Activated naive CD4-positive, alpha-beta T cell treated with Interleukin-2 at 50 U/mL for 16 hours (primary cell): ENCODE measurements around the gene FNDC11.

Experiments used
- DNase-seq: peaks from one replicate; pipeline ENCODE4 v3.0.0-alpha.2; 2020

The FNDC11 gene

DNA sequence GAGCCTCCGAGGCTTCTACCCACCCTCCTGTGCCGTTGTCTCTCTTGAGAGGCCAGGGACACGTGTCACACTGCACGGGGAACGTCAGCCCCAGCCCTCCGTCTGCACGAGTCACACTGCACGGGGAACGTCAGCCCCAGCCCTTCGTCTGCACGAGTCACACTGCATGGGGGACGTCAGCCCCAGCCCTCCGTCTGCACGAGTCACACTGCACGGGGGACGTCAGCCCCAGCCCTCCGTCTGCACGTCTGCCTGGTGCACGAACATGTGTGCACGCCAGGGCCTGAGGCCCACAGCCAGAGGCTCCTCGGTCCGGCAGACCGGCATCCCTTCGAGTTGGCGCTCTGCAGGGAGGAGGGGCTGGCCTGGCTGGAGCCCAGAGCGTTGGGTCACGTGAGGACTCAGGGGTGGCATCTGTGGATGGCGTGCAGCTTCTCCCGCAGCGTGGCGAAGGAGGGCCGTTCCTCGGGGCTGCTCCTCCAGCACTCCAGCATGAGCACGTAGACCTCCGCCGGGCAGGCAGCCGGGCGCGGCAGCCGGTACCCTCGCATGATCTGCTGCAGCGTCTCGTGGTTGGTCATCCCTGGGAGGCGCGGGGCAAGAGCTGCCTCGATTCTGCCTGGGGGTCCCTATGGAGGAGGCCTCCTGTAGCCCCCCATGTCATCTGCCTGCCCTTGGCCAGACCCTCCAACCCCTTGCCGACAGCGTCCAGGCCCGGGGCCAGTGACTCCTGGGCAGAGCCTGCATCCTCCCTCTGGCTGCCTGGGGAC lies 13.4 kb upstream of the FNDC11 start:
- no peak for DNase-seq

- no peak for DNase-seq
Observed at GRCh38 chr20:63541371-63541770, 12.6 kb upstream of the FNDC11 start.

- no peak for DNase-seq
Observed at GRCh38 chr20:63542031-63542559, 11.9 kb upstream of the FNDC11 start.

GRCh38 chr20:63542696-63543095 lies 11.3 kb upstream of the FNDC11 start:
- DNase-seq, result no peak

DNA sequence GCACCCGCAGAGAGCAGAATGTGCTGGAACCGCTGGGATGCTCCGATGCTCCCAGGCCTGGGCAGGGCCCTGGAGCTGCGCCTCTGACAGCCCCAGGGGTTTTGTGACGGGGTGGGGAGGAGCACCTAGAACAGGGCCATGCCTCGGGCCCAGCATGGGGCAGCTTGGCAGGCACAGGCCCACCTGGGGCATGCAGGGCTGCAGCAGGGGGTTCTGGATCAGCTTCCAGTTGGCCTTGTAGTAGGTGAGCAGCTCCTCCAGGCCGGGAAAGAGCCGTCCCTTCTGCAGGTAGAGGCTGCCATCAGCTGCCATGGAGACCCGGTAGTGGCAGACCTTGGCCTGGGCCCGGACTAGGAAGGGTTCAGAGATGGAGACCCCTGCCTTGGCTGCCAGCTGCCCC lies 10.8 kb upstream of the FNDC11 start:
- no peak for DNase-seq

DNA sequence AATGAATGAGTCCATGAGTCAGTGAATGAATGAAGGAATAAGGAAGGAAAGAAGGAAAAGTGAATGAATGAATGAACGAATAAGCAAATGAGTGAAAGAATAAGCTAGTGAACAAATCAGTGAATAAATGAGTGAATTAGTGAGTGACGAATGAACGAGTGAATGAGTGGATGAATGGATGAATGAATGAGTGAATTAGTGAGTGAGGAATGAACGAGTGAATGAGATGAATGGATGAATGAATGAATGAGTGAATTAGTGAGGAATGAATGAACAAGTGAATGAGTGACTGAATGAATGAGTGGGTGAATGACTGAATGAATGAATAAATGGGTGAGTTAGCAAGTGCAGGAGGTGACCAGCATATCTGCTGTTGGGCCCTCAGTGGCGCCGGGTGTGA lies 10.2 kb upstream of the FNDC11 start:
- DNase-seq, result no peak

DNA sequence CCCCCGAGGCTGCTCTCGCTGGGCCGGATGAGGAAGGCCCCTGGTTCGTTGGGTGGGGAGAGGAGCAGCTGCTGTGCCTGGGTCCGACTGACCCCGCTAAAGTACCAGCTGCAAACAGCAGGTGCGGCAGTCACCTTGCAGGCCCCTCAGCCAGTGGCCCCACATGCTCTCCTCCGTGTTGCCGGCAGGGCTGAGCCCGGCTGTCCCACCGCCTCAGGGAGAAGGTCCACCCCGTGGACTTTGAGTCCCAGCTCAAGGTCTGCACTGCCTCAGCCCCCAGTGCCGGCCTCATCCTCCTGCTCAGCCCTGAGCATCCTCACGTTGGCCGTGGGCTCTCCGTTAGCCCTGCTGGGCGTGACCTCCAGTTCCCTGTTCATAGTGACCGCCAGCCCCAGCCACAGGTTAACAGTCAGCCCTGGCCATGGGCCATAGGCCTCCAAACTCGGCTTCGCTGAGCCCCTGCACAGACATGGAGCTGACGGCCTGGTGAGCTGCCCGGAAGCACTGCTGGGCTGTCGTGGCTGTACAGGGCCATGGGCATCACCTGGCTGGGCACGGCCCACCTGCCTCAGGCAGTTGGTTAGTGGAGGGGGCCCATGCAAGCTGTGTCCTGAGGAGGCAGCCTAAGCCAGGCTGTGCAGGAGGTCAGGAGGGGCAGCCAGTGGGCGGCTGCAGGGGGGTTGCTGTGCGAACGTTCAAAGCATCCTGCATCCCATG lies 9.6 kb upstream of the FNDC11 start:
- DNase-seq, result no peak

GRCh38 chr20:63544958-63545516 lies 8.9 kb upstream of the FNDC11 start:
- DNase-seq, result no peak

DNA sequence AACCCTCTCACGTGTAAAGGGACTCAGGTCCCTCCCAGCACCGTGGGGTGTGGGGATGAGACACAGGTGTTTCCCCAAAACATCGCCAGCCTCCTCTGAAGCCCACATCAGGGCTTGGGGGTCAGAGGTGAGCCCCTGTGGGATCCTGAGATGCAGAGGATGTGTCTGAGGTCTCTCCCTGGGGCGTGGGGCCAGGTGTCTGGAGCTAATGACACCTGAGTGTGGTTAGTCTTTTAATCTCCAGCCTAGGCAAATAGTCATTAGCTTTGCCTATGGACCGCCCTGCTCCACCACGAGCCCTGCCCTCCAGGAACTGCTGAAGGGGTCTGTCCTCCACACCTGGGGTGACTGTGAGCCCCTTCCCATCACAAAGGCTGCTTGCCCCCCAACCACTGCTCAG lies 8.1 kb upstream of the FNDC11 start:
- no peak for DNase-seq

DNA sequence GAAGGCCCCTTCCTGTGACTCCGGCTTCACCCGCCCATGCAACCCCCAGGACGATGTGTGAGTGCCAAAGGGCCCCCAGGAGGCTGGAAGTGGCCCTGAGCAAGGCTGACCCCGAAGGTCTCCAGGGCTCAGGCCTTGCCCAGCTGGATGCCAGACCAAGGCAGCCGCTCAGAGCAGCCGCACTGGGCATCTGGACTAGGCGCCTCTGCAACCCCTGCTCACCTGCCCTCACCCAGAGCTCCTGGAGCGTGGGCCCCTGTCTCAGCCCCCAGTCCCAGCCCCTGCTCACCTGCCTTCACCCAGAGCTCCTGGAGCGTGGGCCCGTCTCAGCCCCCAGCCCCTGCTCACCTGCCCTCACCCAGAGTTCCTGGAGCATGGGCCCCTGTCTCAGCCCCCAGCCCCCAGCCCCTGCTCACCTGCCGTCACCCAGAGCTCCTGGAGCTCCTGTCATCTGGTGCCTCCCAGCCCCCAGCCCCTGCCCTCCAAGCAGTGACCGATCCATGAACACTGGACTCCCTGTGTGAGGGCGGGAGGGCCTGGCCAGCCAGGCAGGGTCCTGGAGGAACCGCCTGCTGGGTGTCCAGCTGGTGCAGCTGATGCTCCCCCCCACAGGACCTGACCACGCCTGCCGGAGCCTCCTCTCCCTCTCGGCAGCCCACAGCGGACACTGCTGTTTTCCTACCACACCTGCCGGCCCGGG lies 7.6 kb upstream of the FNDC11 start:
- no peak for DNase-seq

DNA sequence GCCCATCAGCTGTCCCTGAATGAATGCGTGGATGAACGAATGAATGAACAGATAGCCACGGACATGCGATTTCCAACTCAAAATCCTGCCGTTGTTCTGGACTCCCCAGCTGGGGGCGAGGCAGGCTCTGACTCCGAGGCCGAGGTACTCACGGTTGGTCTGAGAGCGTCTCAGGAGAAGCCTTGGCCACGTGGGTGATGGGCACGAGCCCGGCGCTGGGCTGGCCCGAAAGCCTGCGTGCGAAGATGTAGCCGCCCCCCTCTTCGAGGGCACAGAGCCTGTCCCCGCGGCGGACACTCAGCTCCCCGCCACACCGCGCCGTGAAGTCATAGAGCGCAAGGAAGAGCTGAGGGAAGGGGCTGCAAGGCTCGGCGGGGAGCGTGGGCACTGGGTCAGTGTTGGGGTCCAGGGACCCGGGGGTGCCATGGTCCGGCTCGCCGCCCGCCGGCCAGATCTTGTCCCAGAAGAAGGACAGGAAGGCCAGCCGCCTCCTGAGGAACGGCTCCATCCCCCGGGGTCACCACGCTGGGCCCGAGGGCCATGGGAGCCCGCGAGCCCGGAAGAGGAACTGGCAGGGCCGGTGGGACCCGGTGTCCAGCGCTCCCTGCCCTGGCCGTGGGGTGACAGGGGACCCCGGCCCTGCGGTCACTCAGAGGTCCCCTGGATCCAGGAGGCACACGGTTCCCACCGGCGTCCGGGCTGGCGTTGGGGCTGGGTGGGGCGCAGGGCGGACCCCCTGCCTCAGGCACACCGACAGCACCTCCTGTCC lies 6.8 kb upstream of the FNDC11 start:
- no peak for DNase-seq

DNA sequence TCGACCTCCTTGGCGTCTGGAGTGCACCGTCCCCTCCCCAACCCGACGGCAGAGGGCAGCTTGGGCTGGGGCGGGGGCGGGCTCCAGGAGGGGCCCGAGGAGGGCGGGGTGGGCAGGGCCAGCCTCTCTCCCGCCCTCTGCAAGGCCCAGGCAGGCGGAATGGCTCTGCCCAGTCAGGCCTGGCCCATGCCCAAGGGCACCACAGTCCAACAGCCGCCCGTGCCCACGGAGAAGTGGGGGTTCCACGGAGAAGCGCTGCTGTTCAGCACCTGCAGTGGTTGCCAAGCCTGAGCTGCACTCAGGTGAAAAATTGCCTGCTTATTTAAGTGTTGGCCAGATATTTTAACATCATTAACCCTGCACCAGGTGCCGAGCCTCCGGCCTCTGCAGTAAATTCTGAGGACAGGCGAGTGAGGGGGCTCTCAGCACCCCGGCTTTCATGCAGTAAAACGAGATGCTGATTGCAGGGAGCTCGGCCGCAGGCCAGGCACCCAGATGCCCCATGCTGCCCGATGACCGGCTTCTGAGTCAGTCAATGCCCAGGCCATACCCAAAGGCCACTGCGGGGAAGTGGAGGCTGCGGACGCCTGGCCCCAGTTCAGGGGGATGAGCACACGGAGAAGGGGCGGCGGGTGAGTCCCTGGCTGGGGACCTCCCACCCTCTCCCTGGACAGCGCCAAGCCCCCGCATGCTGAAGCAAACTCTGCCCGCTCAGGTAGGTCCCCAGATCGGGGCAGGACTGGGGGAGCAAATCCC lies 6.1 kb upstream of the FNDC11 start, which contains the start of gene SRMS:
Gene SRMS (minus strand): TSS at position 25 of the 756 bp plus-strand sequence. CDS start 286 bp downstream, outside the sequence.
- no peak for DNase-seq

GRCh38 chr20:63548542-63548941 lies 5.4 kb upstream of the FNDC11 start:
- DNase-seq, result no peak

GRCh38 chr20:63549019-63549418 lies 4.9 kb upstream of the FNDC11 start:
- DNase-seq, result no peak

DNA sequence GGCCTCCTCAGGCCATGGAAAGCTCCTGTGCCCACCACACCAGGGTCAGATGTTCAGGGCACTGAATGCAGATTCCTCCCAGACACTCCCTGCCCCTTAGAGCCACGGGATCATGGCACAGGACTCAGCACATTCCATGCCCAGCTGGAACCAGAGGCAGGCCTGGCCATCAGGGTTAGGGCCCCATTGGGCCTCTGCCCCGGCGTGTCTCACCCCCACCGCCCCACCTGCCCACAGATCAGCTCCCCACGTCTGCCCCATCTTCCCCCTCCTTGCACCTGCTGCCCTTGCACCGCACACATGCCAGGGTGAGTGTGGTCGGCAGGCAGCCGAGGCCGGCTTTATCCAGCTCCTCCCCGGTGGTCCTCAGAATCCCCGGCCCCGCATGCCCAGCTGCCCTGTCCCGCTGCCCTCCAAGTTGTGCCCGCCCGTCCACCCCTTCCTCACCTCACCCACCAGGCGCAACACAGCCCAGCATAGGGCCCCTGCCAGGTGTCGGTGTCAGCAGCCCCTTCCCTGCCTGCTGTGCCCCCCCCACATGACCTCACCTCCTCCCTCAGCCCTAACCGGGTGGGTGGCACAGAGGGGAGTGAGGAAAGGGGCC lies 4.2 kb upstream of the FNDC11 start:
- DNase-seq, result no peak

- no peak for DNase-seq
Observed at GRCh38 chr20:63551068-63551467, 2.9 kb upstream of the FNDC11 start.

GRCh38 chr20:63552481-63553249 lies 1.3 kb upstream of the FNDC11 start:
- DNase-seq, result peak; percentile 38

DNA sequence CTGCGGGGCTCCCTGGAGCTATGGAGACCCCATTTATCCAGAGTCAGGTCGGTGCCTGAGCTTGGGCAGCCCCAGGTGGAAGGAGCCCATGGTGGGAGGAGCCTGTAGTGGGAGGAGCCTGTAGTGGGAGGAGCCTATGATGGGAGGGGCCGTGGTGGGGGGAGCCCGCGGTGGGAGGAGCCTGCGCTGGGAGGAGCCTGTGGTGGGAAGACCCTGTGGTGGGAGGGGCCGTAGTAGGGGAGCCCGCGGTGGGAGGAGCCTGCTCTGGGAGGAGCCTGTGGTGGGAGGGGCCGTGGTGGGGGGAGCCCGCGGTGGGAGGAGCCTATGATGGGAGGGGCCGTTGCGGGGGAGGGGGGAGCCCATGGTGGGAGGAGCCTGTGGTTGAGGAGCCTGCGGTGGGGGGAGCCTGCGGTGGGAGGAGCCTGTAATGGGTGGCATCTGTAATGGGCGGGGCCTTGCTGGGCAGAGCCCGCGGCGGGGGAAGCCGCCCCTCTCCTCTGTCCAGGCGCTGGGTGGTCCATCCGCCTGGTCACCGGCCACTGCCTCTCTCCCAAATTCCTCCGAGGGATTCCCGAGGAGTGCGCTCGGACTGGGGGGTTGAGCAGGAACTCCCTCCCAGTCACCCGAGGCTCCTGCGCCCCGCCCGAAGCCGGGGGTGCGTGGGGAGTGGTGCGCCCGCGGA lies 567 bp upstream of the FNDC11 start:
- peak; percentile 88 for DNase-seq

DNA sequence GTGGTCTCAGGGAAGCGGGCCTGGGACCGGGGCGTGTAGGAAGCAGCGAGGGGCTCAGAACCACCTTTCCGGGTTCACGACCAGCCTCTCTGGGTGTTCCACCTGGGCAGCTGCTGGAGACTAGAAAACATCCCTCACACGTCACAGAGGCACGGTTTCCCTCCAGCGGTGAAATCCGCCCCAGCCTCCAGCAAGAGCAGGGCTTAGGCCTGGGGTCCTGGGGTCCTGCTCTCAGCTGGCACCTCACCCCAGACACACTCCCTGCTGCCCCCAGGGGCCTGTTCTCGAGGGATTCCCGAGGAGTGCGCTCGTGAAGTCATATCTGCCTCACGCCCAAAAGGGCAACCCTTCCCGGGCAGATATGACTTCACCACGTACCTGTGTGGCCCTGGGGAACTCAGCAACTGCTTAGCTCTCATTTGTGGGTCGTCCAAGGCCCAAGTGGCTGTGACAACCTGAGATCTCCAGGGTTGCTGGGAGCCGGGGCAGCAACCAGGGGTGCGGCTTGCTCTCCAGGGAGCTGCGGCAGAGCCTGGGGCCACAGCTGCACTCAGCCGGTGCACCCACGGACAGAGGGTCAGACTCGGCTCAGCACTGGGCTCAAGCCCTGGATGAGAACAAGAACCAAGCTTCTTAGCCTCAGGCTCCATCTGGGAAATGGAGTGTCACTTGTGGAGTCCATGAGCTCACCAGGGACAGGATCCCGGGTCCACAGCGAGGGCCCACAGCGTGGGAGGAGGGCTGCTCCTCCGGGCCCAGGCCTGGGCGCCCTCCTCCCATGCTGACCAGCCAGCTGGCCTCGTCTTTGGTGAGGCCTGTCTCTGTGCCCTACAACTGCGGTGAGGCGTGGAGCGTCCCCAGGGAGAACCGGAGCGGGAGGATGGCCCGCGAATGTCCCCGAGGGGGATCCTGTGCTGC lies 661 bp downstream of the FNDC11 start:
- DNase-seq, result no peak
